IMR-90 (cell line): ENCODE data around the gene NUP37.

Experiments used
- CEBPB ChIP-seq: IDR thresholded peaks from 2 replicates; pipeline ENCODE4 v1.6.1; 2012; ENCODE audit warnings: low read depth, low read length, improper control_type of control experiment
- CHD1 ChIP-seq: IDR thresholded peaks from 2 replicates; pipeline ENCODE4 v1.6.1; 2012; ENCODE audit warnings: low read depth, low read length, improper control_type of control experiment
- ELK1 ChIP-seq: fragments of 150-350 bp; IDR thresholded peaks from 2 replicates; pipeline ENCODE4 v1.6.1; 2016; ENCODE audit warnings: low read depth, mild to moderate bottlenecking, low read length, moderate library complexity, borderline replicate concordance
- MAFK ChIP-seq: IDR thresholded peaks from 2 replicates; pipeline ENCODE4 v1.6.1; 2012; ENCODE audit warnings: low read depth, low read length, improper control_type of control experiment
- MAZ ChIP-seq: IDR thresholded peaks from 2 replicates; pipeline ENCODE4 v1.6.1; 2012; ENCODE audit warnings: low read depth, mild to moderate bottlenecking, low read length, improper control_type of control experiment, moderate library complexity, borderline replicate concordance
- MXI1 ChIP-seq: IDR thresholded peaks from 2 replicates; pipeline ENCODE4 v1.6.1; 2012; ENCODE audit warnings: low read depth, mild to moderate bottlenecking, low read length, moderate library complexity, borderline replicate concordance
- POLR2A ChIP-seq: IDR thresholded peaks from 2 replicates; pipeline ENCODE4 v1.6.1; 2012; ENCODE audit warnings: mild to moderate bottlenecking, low read depth, low read length
- RAD21 ChIP-seq: IDR thresholded peaks from 2 replicates; pipeline ENCODE4 v1.6.1; 2012; ENCODE audit warnings: low read length, improper control_type of control experiment
- RCOR1 ChIP-seq: IDR thresholded peaks from 2 replicates; pipeline ENCODE4 v1.6.1; 2012; ENCODE audit warnings: mild to moderate bottlenecking, low read length, improper control_type of control experiment; ENCODE audit not compliant: insufficient replicate concordance
- RFX5 ChIP-seq: IDR thresholded peaks from 2 replicates; pipeline ENCODE4 v1.8.0; 2012; ENCODE audit warnings: low read depth, mild to moderate bottlenecking, low read length, moderate library complexity
- SMC3 ChIP-seq: fragments of 150-350 bp; IDR thresholded peaks from 2 replicates; pipeline ENCODE4 v1.6.1; 2016; ENCODE audit warnings: low read depth, mild to moderate bottlenecking, antibody characterized with exemption, low read length, moderate library complexity
- TF ChIP-seq, protein P1 (sequence below): conservative IDR thresholded peaks from 2 replicates; pipeline ENCODE4 v1.5.1; 2012; ENCODE audit warnings: mild to moderate bottlenecking, low read depth, low read length, improper control_type of control experiment
- TF ChIP-seq, protein P2 (sequence below): fragments of 150-350 bp; IDR thresholded peaks from 2 replicates; pipeline ENCODE4 v1.6.1; 2017; ENCODE audit warnings: mild to moderate bottlenecking, antibody characterized with exemption, low read length, low read depth

- TF ChIP-seq, protein P1, sequence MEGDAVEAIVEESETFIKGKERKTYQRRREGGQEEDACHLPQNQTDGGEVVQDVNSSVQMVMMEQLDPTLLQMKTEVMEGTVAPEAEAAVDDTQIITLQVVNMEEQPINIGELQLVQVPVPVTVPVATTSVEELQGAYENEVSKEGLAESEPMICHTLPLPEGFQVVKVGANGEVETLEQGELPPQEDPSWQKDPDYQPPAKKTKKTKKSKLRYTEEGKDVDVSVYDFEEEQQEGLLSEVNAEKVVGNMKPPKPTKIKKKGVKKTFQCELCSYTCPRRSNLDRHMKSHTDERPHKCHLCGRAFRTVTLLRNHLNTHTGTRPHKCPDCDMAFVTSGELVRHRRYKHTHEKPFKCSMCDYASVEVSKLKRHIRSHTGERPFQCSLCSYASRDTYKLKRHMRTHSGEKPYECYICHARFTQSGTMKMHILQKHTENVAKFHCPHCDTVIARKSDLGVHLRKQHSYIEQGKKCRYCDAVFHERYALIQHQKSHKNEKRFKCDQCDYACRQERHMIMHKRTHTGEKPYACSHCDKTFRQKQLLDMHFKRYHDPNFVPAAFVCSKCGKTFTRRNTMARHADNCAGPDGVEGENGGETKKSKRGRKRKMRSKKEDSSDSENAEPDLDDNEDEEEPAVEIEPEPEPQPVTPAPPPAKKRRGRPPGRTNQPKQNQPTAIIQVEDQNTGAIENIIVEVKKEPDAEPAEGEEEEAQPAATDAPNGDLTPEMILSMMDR = no peak
- no peak for TF ChIP-seq ELK1
- TF ChIP-seq POLR2A = no peak
- no peak for TF ChIP-seq RFX5
- TF ChIP-seq SMC3 = no peak
- TF ChIP-seq, protein P2, sequence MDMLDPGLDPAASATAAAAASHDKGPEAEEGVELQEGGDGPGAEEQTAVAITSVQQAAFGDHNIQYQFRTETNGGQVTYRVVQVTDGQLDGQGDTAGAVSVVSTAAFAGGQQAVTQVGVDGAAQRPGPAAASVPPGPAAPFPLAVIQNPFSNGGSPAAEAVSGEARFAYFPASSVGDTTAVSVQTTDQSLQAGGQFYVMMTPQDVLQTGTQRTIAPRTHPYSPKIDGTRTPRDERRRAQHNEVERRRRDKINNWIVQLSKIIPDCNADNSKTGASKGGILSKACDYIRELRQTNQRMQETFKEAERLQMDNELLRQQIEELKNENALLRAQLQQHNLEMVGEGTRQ = no peak
- no peak for TF ChIP-seq CHD1
- TF ChIP-seq CEBPB = no peak
- TF ChIP-seq RAD21 = no peak
- no peak for TF ChIP-seq MAFK
- no peak for TF ChIP-seq RCOR1
- TF ChIP-seq MXI1 = no peak
- TF ChIP-seq MAZ = no peak
Observed at GRCh38 chr12:102033991-102034745, 85.7 kb downstream of the NUP37 start.
